ENCODE measurements around the gene HIPK2. TPM values are rescaled to one million over a fixed set of nuclear protein-coding genes. Genes with fewer than 3 reads are reported as not detected.

Gene HIPK2
- polyA plus RNA-seq, 1 donor (not counting 4 experiments of a cell fraction or from before 2014, with no cell fraction given) = 5.8 TPM

DNA sequence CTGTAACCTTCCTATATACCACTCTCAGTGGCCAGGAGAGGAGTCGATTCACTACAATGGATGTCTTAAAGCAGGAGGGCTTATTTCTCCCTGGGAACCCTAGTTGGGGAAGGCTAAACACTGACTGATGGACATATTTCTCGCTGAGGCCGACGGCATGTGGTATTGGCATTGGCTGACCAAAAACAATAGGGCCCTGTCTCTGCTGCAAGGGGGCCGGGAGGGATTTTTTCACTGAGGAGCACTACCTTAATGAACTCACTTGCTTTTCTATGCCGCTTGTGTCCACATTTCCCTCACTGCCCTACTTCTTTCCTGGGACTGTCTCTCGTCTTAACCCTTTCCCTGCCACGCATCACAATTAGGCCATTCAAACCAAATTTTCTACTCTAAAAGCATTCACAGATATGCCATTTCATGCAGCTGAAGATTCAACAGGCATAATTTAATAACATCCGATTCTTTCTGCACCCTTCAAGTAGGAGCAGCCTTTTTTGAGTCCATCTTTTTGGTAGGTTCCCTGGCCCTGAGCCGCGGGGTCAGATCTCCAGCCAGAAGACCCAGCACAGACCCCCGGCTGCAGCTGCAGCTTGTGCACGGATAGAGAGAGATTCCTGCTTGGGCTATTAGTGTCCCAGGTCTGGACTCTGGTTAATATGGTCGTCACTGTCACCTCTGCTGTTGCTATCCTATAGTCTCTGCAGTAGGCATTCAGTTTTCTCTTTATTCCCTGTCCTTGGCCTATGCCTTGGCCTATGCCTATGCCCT is 118.7 kb downstream of the HIPK2 start:
- Histone ChIP-seq H3K9me3 (ENCODE audit: control insufficient read depth, low read depth, low read length) (no peaks in the 10 kb centered on the region), H3K9me1 (ENCODE audit: control insufficient read depth, extremely low read depth, insufficient read depth, low read length) (no peaks in the 10 kb centered on the region), H2AFZ (ENCODE audit: control insufficient read depth, low read length) (no peak overlapping the region), H3K4me1 (ENCODE audit: control insufficient read depth, extremely low read depth, insufficient read depth, low read length) (peaks cover 45% of the 10 kb centered on the region), H3K27me3 (ENCODE audit: control insufficient read depth, extremely low read depth, insufficient read depth, low read length) (no peaks in the 10 kb centered on the region), H3K4me3 (ENCODE audit: control insufficient read depth in 2 of 3, extremely low read depth in 1 of 3, insufficient read depth in 2 of 3, low read depth in 1 of 3, low read length in 3 of 3) (no peak overlapping the region), H3K27ac (ENCODE audit: control insufficient read depth, insufficient read depth, low read length) (no peak overlapping the region), H4K20me1 (ENCODE audit: control insufficient read depth, extremely low read depth, insufficient read depth, low read length) (no peaks in the 10 kb centered on the region), H3K79me2 (ENCODE audit: control insufficient read depth, insufficient read depth, low read length) (peaks cover 18% of the 10 kb centered on the region), H3K9ac (ENCODE audit: control insufficient read depth, extremely low read depth, insufficient read depth, low read length) (no peak overlapping the region), H3K4me2 (ENCODE audit: control insufficient read depth, extremely low read depth, insufficient read depth, low read depth, low read length) (no peak overlapping the region), H3K36me3 (ENCODE audit: control insufficient read depth in 2 of 2, extremely low read depth in 1 of 2, insufficient read depth in 2 of 2, low read length in 2 of 2) (no peaks in the 10 kb centered on the region)
- DNase-seq (ENCODE audit: low read depth, low spot score) (no peak), FAIRE-seq (no peak)
- TF ChIP-seq CTCF (optimal IDR thresholded peaks at IDR 0.05 in 1 of 3, IDR thresholded peaks at IDR 0.05 in 1 of 3, conservative IDR thresholded peaks at IDR 0.05 in 1 of 3; ENCODE audit: extremely low read depth in 1 of 3, insufficient read depth in 2 of 3, low read length in 3 of 3) (no peak), EZH2 (IDR thresholded peaks at IDR 0.05; ENCODE audit: low read length) (no peak)
- dilution Hi-C loops (cut with MboI; ENCODE audit: extremely low pct_ligation_motif_present, low sequenced_read_pairs) = no loop called here

- TF ChIP-seq EZH2 (IDR thresholded peaks at IDR 0.05; ENCODE audit: low read length) = no peak
- no peak for TF ChIP-seq CTCF (optimal IDR thresholded peaks at IDR 0.05 in 1 of 3, IDR thresholded peaks at IDR 0.05 in 1 of 3, conservative IDR thresholded peaks at IDR 0.05 in 1 of 3; ENCODE audit: extremely low read depth in 1 of 3, insufficient read depth in 2 of 3, low read length in 3 of 3)
- FAIRE-seq (no peak), DNase-seq (ENCODE audit: low read depth, low spot score) (no peak)
- Histone ChIP-seq H4K20me1 (ENCODE audit: control insufficient read depth, extremely low read depth, insufficient read depth, low read length) (no peaks in the 10 kb centered on the region), H3K9me1 (ENCODE audit: control insufficient read depth, extremely low read depth, insufficient read depth, low read length) (no peaks in the 10 kb centered on the region), H3K27me3 (ENCODE audit: control insufficient read depth, extremely low read depth, insufficient read depth, low read length) (no peaks in the 10 kb centered on the region), H3K79me2 (ENCODE audit: control insufficient read depth, insufficient read depth, low read length) (peaks cover 19% of the 10 kb centered on the region), H3K27ac (ENCODE audit: control insufficient read depth, insufficient read depth, low read length) (no peak overlapping the region), H2AFZ (ENCODE audit: control insufficient read depth, low read length) (no peak overlapping the region), H3K9ac (ENCODE audit: control insufficient read depth, extremely low read depth, insufficient read depth, low read length) (no peak overlapping the region), H3K4me3 (ENCODE audit: control insufficient read depth in 2 of 3, extremely low read depth in 1 of 3, insufficient read depth in 2 of 3, low read depth in 1 of 3, low read length in 3 of 3) (no peak overlapping the region), H3K4me2 (ENCODE audit: control insufficient read depth, extremely low read depth, insufficient read depth, low read depth, low read length) (no peak overlapping the region), H3K36me3 (ENCODE audit: control insufficient read depth in 2 of 2, extremely low read depth in 1 of 2, insufficient read depth in 2 of 2, low read length in 2 of 2) (no peaks in the 10 kb centered on the region), H3K9me3 (ENCODE audit: control insufficient read depth, low read depth, low read length) (no peaks in the 10 kb centered on the region), H3K4me1 (ENCODE audit: control insufficient read depth, extremely low read depth, insufficient read depth, low read length) (peaks cover 47% of the 10 kb centered on the region)
- dilution Hi-C loops (cut with MboI; ENCODE audit: extremely low pct_ligation_motif_present, low sequenced_read_pairs) = no loop called here
Observed at GRCh38 chr7:139658296-139658695, 119.5 kb downstream of the HIPK2 start.
